ENCODE measurements around the gene POLD3. TPM values are rescaled to one million over a fixed set of nuclear protein-coding genes. Genes with fewer than 3 reads are reported as not detected.
A peak's percentile ranks its signal among the peaks of the same experiment; 100 is the strongest.

The POLD3 gene
- total RNA-seq, 1 experiment from 2014 or later: 49.7 TPM

DNA sequence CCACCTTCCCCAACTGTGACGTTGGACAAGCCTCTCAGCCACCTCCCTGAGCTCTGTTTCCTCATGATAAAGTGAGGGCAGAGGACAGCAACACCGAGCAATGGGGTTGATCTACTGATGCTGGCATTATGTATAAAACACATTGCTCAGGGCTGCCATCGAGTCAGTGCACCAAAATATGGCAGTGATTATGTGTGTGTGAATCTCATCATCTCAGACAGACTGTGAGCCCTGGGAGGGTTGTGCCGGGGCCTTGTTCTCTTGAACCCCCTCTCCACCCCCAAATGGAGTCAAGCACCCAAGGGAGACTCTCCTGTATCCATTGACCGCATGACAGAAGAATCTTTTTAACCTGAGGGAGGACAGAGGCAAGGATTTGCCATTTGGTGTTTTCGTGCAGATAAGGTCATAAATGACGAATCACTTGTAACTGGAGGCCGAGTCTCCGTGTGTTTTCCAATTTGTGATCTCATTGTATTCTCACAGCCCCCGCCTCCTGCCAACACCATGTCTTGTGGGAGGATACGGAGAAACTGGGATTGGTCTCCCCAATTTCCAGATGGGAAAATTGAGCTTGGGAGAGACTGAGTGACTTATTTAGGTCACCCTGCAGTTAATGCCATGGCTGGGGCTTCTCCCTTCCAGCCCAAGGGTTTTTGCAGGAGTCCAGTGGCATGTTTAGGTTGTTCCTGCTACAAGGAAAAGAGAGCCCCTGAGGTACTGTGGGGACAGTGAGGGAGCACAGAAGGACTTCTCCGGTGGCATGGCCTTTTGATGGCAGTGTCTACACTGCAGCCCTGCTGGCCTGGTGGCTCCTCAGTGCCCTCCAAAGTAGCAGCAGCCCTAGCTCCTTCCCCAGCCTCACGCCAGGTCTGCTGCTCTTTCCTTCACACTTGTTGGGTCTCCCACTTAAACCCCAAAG lies 86.5 kb downstream of the POLD3 start:
- intact Hi-C loops (cut with micrococcal nuclease; ENCODE audit: unreplicated experiment): no loop called here
- H3K4me3 ChIP-seq (ENCODE audit: low read depth, low read length): no peak overlapping the region
- DNase-seq: peak in 1 of 2 experiments; percentile 22
- no peaks in the 10 kb centered on the region for H3K27me3 Mint-ChIP-seq (ENCODE audit: insufficient read depth, unreplicated experiment)
- no peaks in the 10 kb centered on the region for H3K9me3 Mint-ChIP-seq (ENCODE audit: unreplicated experiment)
- ChIA-PET CTCF (interaction anchor here (1.1 kb wide), 1 partner anchor 24 kb away, joined by 4 read pairs; no protein-coding TSS in a partner anchor), POLR2A (no interaction called here)
- H3K4me3 Mint-ChIP-seq (ENCODE audit: unreplicated experiment): no peak overlapping the region
- no peaks in the 10 kb centered on the region for H3K27me3 ChIP-seq (replicated peaks; ENCODE audit: control insufficient read depth, insufficient read depth, low read length)
- no peaks in the 10 kb centered on the region for H3K36me3 Mint-ChIP-seq (ENCODE audit: insufficient read depth, unreplicated experiment)
- H3K4me1 Mint-ChIP-seq (ENCODE audit: low read depth, unreplicated experiment): no peaks in the 10 kb centered on the region
- no TSS peak for BruUV-seq (replicated peaks)
- no peaks in the 10 kb centered on the region for H3K36me3 ChIP-seq (ENCODE audit: control insufficient read depth, insufficient read depth, low read length)
- TF ChIP-seq, protein P1, sequence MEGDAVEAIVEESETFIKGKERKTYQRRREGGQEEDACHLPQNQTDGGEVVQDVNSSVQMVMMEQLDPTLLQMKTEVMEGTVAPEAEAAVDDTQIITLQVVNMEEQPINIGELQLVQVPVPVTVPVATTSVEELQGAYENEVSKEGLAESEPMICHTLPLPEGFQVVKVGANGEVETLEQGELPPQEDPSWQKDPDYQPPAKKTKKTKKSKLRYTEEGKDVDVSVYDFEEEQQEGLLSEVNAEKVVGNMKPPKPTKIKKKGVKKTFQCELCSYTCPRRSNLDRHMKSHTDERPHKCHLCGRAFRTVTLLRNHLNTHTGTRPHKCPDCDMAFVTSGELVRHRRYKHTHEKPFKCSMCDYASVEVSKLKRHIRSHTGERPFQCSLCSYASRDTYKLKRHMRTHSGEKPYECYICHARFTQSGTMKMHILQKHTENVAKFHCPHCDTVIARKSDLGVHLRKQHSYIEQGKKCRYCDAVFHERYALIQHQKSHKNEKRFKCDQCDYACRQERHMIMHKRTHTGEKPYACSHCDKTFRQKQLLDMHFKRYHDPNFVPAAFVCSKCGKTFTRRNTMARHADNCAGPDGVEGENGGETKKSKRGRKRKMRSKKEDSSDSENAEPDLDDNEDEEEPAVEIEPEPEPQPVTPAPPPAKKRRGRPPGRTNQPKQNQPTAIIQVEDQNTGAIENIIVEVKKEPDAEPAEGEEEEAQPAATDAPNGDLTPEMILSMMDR (IDR thresholded peaks at IDR 0.05; ENCODE audit: insufficient read depth in 1 of 2, low read depth in 1 of 2, low read length in 1 of 2, severe bottlenecking in 1 of 2, unreplicated experiment in 1 of 2): no peak
- no peak overlapping the region for H3K27ac Mint-ChIP-seq (ENCODE audit: unreplicated experiment)
- no peaks in the 10 kb centered on the region for H3K9me3 ChIP-seq
- H3K4me1 ChIP-seq: no peaks in the 10 kb centered on the region

DNA sequence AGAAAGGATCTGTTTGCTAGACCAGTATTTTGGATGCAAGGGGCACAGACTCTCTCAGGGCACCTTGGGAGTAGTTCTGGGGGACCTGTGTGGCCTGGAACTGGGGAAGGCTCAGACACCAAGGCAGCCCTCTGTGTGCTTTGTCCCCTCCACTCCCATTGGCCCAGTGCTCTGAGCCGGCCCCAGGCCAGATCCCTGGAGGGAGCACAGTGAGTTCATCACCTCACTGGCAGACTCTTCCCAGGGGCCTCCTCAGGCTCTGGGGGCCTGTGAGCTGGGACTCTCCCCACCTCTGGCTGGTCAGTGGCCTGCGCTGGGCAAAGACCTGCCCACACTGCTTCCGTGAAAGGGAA lies 87.1 kb downstream of the POLD3 start:
- Mint-ChIP-seq H3K27me3 (ENCODE audit: insufficient read depth, unreplicated experiment) (no peaks in the 10 kb centered on the region), H3K9me3 (ENCODE audit: unreplicated experiment) (no peaks in the 10 kb centered on the region)
- DNase-seq: peak in 1 of 2 experiments; percentile 27

DNA sequence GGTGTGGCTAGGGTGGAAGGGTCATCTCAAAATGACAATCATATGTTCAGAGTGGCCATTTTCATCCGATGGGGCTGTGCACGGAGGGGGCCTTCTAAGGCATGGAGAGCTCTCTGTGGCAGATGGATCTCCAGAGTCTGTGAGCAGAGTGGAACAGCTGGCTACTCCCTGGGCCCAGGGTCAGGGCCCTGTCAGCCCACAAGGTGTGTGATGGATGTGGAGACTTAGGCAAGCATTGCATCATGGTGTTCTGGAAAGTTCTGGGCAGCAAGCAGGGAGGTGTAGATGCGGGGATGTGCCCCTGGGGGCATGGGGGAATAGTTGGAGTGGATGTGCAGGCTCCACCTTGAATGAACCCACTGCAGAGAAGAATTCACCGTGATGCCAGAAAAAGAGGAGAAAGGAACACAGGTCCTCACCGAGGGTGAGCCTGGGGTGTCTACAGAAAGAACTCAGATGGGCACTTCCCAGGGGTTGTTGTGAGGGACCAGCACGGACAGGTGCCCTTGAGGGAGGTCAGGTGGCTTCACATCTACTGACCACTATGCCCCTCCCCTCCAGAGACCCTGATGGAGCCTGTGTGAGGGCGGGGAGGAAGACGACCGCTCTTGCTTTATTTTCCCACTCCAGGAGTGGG lies 87.8 kb downstream of the POLD3 start:
- no peaks in the 10 kb centered on the region for H3K9me3 Mint-ChIP-seq (ENCODE audit: unreplicated experiment)
- CTCF ChIA-PET: interaction anchor here (0.6 kb wide), 1 partner anchor 403 kb away, joined by 3 read pairs; no protein-coding TSS in a partner anchor

More for the DNA sequence above, 87.1 kb downstream of the POLD3 start:
- no peak overlapping the region for H3K27ac Mint-ChIP-seq (ENCODE audit: unreplicated experiment)
- no TSS peak for BruUV-seq (replicated peaks)
- H3K4me3 Mint-ChIP-seq (ENCODE audit: unreplicated experiment): no peak overlapping the region
- TF ChIP-seq, protein P1 (IDR thresholded peaks at IDR 0.05; ENCODE audit: insufficient read depth in 1 of 2, low read depth in 1 of 2, low read length in 1 of 2, severe bottlenecking in 1 of 2, unreplicated experiment in 1 of 2): no peak
- H3K9me3 ChIP-seq: no peaks in the 10 kb centered on the region
- H3K4me1 Mint-ChIP-seq (ENCODE audit: low read depth, unreplicated experiment): no peaks in the 10 kb centered on the region
- CTCF ChIA-PET: no interaction called here
- no peaks in the 10 kb centered on the region for H3K4me1 ChIP-seq
- no peak overlapping the region for H3K4me3 ChIP-seq (ENCODE audit: low read depth, low read length)
- no peaks in the 10 kb centered on the region for H3K36me3 ChIP-seq (ENCODE audit: control insufficient read depth, insufficient read depth, low read length)
- POLR2A ChIA-PET: no interaction called here
- intact Hi-C loops (cut with micrococcal nuclease; ENCODE audit: unreplicated experiment): no loop called here
- H3K36me3 Mint-ChIP-seq (ENCODE audit: insufficient read depth, unreplicated experiment): no peaks in the 10 kb centered on the region
- no peaks in the 10 kb centered on the region for H3K27me3 ChIP-seq (replicated peaks; ENCODE audit: control insufficient read depth, insufficient read depth, low read length)

More for the DNA sequence above, 87.8 kb downstream of the POLD3 start:
- H3K9me3 ChIP-seq: no peaks in the 10 kb centered on the region
- intact Hi-C loops (cut with micrococcal nuclease; ENCODE audit: unreplicated experiment): no loop called here
- Mint-ChIP-seq H3K36me3 (ENCODE audit: insufficient read depth, unreplicated experiment) (no peaks in the 10 kb centered on the region), H3K4me3 (ENCODE audit: unreplicated experiment) (no peak overlapping the region), H3K4me1 (ENCODE audit: low read depth, unreplicated experiment) (no peaks in the 10 kb centered on the region), H3K27me3 (ENCODE audit: insufficient read depth, unreplicated experiment) (no peaks in the 10 kb centered on the region), H3K27ac (ENCODE audit: unreplicated experiment) (no peak overlapping the region)
- peak in 1 of 2 experiments; percentile 32 for DNase-seq
- TF ChIP-seq, protein P1 (IDR thresholded peaks at IDR 0.05; ENCODE audit: insufficient read depth in 1 of 2, low read depth in 1 of 2, low read length in 1 of 2, severe bottlenecking in 1 of 2, unreplicated experiment in 1 of 2): no peak
- no TSS peak for BruUV-seq (replicated peaks)
- no peaks in the 10 kb centered on the region for H3K27me3 ChIP-seq (replicated peaks; ENCODE audit: control insufficient read depth, insufficient read depth, low read length)
- no peaks in the 10 kb centered on the region for H3K36me3 ChIP-seq (ENCODE audit: control insufficient read depth, insufficient read depth, low read length)
- POLR2A ChIA-PET: no interaction called here
- H3K4me3 ChIP-seq (ENCODE audit: low read depth, low read length): no peak overlapping the region
- no peaks in the 10 kb centered on the region for H3K4me1 ChIP-seq

Measured in Caco-2 (cell line).